Lower lobe of right lung (tissue), 2 donors: ENCODE results near the gene BDKRB1. TPM values are rescaled to one million over a fixed set of nuclear protein-coding genes. Genes with fewer than 3 reads are reported as not detected.

Experiments
- ATAC-seq, 2 donors: fragments of 200-7000 bp; cut with Tn5 transposase; one replicate each; pipeline ENCODE4 v1.9.1; 2020 to 2022; ENCODE audit warnings: mild to moderate bottlenecking in 2 of 2, moderate library complexity in 2 of 2
- DNase-seq: peaks from one replicate; pipeline ENCODE4 v3.0.0-alpha.2; 2020
- H3K27ac ChIP-seq: fragments of 200-600 bp; one replicate; pipeline ENCODE4 v1.8.0; 2022
- H3K27me3 ChIP-seq: fragments of 200-600 bp; one replicate; pipeline ENCODE4 v1.8.0; 2022; ENCODE audit warnings: low read depth
- H3K36me3 ChIP-seq: fragments of 200-600 bp; one replicate; pipeline ENCODE4 v1.8.0; 2022; ENCODE audit warnings: mild to moderate bottlenecking
- H3K4me1 ChIP-seq: fragments of 200-600 bp; one replicate; pipeline ENCODE4 v1.8.0; 2022
- H3K4me3 ChIP-seq: fragments of 200-600 bp; one replicate; pipeline ENCODE4 v1.8.0; 2022; ENCODE audit warnings: mild to moderate bottlenecking
- H3K9me3 ChIP-seq: fragments of 200-600 bp; one replicate; pipeline ENCODE4 v1.8.0; 2022
- intact Hi-C: fragments of 100-400 bp; cut with DNase I; formaldehyde crosslinking; loops from one replicate; pipeline ENCODE4 v1.11.0; 2022
- total RNA-seq: library from RNA; stranded (reverse); fragmentation: NEBNext Ultra II Directional; extraction: Animal tissue kit (Norgen Biotek cat#: 25700); gene quantifications from one replicate; pipeline ENCODE4 v1.2.1, GENCODE V29; 2021
- TF ChIP-seq, protein P1 (sequence below): fragments of 200-600 bp; IDR thresholded peaks from one replicate; pipeline ENCODE4 v1.8.0; 2022; ENCODE audit warnings: antibody characterized with exemption, mild to moderate bottlenecking
- donor health status: DM: no; HTN: yes; CAD: no; lungs with severe emphysema.

Gene BDKRB1
- total RNA-seq, 1 donor from 2014 or later: not detected

GRCh38 chr14:96268431-96269358 lies 12.7 kb downstream of the BDKRB1 start:
- Histone ChIP-seq H3K36me3 (no peaks in the 10 kb centered on the region), H3K27ac (no peak overlapping the region), H3K4me3 (no peak overlapping the region), H3K4me1 (no peaks in the 10 kb centered on the region), H3K9me3 (no peaks in the 10 kb centered on the region), H3K27me3 (no peaks in the 10 kb centered on the region)
- TF ChIP-seq, protein P1, sequence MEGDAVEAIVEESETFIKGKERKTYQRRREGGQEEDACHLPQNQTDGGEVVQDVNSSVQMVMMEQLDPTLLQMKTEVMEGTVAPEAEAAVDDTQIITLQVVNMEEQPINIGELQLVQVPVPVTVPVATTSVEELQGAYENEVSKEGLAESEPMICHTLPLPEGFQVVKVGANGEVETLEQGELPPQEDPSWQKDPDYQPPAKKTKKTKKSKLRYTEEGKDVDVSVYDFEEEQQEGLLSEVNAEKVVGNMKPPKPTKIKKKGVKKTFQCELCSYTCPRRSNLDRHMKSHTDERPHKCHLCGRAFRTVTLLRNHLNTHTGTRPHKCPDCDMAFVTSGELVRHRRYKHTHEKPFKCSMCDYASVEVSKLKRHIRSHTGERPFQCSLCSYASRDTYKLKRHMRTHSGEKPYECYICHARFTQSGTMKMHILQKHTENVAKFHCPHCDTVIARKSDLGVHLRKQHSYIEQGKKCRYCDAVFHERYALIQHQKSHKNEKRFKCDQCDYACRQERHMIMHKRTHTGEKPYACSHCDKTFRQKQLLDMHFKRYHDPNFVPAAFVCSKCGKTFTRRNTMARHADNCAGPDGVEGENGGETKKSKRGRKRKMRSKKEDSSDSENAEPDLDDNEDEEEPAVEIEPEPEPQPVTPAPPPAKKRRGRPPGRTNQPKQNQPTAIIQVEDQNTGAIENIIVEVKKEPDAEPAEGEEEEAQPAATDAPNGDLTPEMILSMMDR: no peak
- peak; percentile 52 to 79 for ATAC-seq
- intact Hi-C loops: no loop called here
- no peak for DNase-seq

DNA sequence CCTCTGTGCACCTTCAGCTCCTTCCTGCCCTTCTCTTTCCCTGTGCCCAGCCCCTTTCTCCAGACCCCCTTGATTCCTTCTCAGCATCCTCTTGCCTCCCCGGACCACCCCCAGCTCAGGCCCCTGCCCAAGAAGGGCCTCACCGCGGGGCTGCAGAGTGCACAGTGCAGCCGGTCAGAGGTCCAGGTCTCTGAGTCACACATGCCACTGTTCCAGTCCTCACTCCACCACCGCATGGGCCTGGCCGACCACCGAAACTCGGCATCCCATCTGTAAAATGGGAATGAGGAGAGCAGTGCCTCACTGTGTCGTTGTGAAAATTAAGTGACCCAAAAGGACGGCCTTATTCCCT lies 13.3 kb downstream of the BDKRB1 start:
- H3K9me3 ChIP-seq: no peaks in the 10 kb centered on the region
- H3K27ac ChIP-seq: no peak overlapping the region
- ATAC-seq: peak in 1 of 2 donors; percentile 18
- no peaks in the 10 kb centered on the region for H3K36me3 ChIP-seq
- H3K4me3 ChIP-seq: no peak overlapping the region
- no peak for DNase-seq
- TF ChIP-seq, protein P1: no peak
- H3K4me1 ChIP-seq: no peaks in the 10 kb centered on the region
- H3K27me3 ChIP-seq: no peaks in the 10 kb centered on the region
- intact Hi-C loops: no loop called here

GRCh38 chr14:96270565-96271420 lies 14.8 kb downstream of the BDKRB1 start:
- H3K27ac ChIP-seq: no peak overlapping the region
- TF ChIP-seq, protein P1: no peak
- intact Hi-C loops: loop anchor here (5.0 kb wide), 1 partner anchor 168 kb away; no protein-coding TSS in a partner anchor

GRCh38 chr14:96271421-96271762 lies 15.4 kb downstream of the BDKRB1 start:
- Histone ChIP-seq H3K36me3 (no peaks in the 10 kb centered on the region), H3K9me3 (no peaks in the 10 kb centered on the region), H3K4me1 (peaks cover 8% of the 10 kb centered on the region), H3K27ac (no peak overlapping the region), H3K27me3 (no peaks in the 10 kb centered on the region), H3K4me3 (no peak overlapping the region)
- DNase-seq (no peak), ATAC-seq (no peak)
- TF ChIP-seq, protein P1: no peak
- intact Hi-C loops: loop anchor here (5.0 kb wide), 1 partner anchor 169 kb away; no protein-coding TSS in a partner anchor

More at GRCh38 chr14:96270565-96271420, 14.8 kb downstream of the BDKRB1 start:
- Histone ChIP-seq H3K27me3 (no peaks in the 10 kb centered on the region), H3K4me3 (no peak overlapping the region), H3K36me3 (no peaks in the 10 kb centered on the region), H3K4me1 (peaks cover 8% of the 10 kb centered on the region), H3K9me3 (no peaks in the 10 kb centered on the region)
- DNase-seq: no peak
- ATAC-seq: no peak

GRCh38 chr14:96272777-96273473 lies 16.9 kb downstream of the BDKRB1 start:
- Histone ChIP-seq H3K27me3 (no peaks in the 10 kb centered on the region), H3K9me3 (peaks cover 6% of the 10 kb centered on the region), H3K4me3 (no peak overlapping the region), H3K27ac (no peak overlapping the region), H3K36me3 (no peaks in the 10 kb centered on the region), H3K4me1 (peaks cover 8% of the 10 kb centered on the region)
- TF ChIP-seq, protein P1: no peak
- DNase-seq: no peak
- no peak for ATAC-seq
- intact Hi-C loops: loop anchor here (5.0 kb wide), 1 partner anchor 171 kb away; no protein-coding TSS in a partner anchor
